Measurements from ENCODE around the gene TRPM2. TPM values are rescaled to one million over a fixed set of nuclear protein-coding genes. Genes with fewer than 3 reads are reported as not detected.
"Not testable (repeated sequence)": the region's sequence is repeated elsewhere in the genome, so short reads cannot be mapped to it uniquely, and the experiment has no call there.

The TRPM2 gene
- total and polyA plus RNA-seq, 7 experiments from 2014 or later = 1.2 to 29.6 (median 2.0) TPM

GRCh38 chr21:44337941-44338895 lies 15.2 kb upstream of the TRPM2 start:
- Mint-ChIP-seq H3K4me3 (peak overlapping the region; percentile 63 to 87 (median 72)), H3K9me3 (peaks cover 0 to 3% (median 0%) of the 10 kb centered on the region in 11 donors), H3K27me3 (no peaks in the 10 kb centered on the region), H3K27ac (peak overlapping the region; percentile 77 to 93 (median 87)), H3K36me3 (peaks cover 0 to 4% (median 0%) of the 10 kb centered on the region in 5 donors), H3K4me1 (peaks cover 4 to 33% (median 24%) of the 10 kb centered on the region in 7 donors)
- ChIA-PET POLR2A (interaction anchor here (0.7 to 4.6 kb wide), 9 partner anchors 9 to 516 kb away, joined by 3 to 37 read pairs (median 4); partner anchors contain the start of genes PFKL and TRPM2), CTCF (interaction anchor here (1.5 kb wide), 1 partner anchor 37 kb away, joined by 4 read pairs; no protein-coding TSS in a partner anchor)
- peaks cover 0 to 38% (median 0%) of the 10 kb centered on the region in 3 experiments for H3K36me3 ChIP-seq (ENCODE audit: control insufficient read depth in 2 of 3, insufficient read depth in 3 of 3, low read length in 3 of 3)
- ATAC-seq (no peak), DNase-seq (peak in 5 of 9 donors; percentile 36 to 62 (median 40))
- no peaks in the 10 kb centered on the region for H3K9me3 ChIP-seq (ENCODE audit: control insufficient read depth in 2 of 3, low read length in 3 of 3)
- no peaks in the 10 kb centered on the region for H3K27me3 ChIP-seq (ENCODE audit: control insufficient read depth in 2 of 2, insufficient read depth in 2 of 2, low read length in 2 of 2)
- peak overlapping the region; percentile 28 for H3K4me3 ChIP-seq (ENCODE audit: low read length)
- H3K4me1 ChIP-seq (ENCODE audit: control insufficient read depth in 2 of 2, insufficient read depth in 2 of 2, low read length in 2 of 2) = peaks cover 10 to 15% of the 10 kb centered on the region in 2 donors
- peak overlapping the region; percentile 72 for H3K27ac ChIP-seq (ENCODE audit: low read depth, low read length)
- intact Hi-C loops (cut with micrococcal nuclease) = loop anchor here (1.0 to 10.0 kb wide), 5 partner anchors 37 to 1366 kb away; partner anchors contain the start of genes PCBP3 (in 1 of the 2), PFKL (in 1 of the 2) and PKNOX1 (in 1 of the 2)

- Mint-ChIP-seq H3K4me1 (peaks cover 4 to 33% (median 24%) of the 10 kb centered on the region in 7 donors), H3K9me3 (peaks cover 0 to 3% (median 0%) of the 10 kb centered on the region in 11 donors), H3K4me3 (peak within 1 kb of the TSS; percentile 85 to 95 (median 92)), H3K27me3 (no peaks in the 10 kb centered on the region), H3K36me3 (peaks cover 0 to 4% (median 0%) of the 10 kb centered on the region in 5 donors), H3K27ac (peak within 1 kb of the TSS; percentile 95 to 100 (median 97))
- peak within 1 kb of the TSS; percentile 96 for H3K27ac ChIP-seq (ENCODE audit: low read depth, low read length)
- H3K4me1 ChIP-seq (ENCODE audit: control insufficient read depth in 2 of 2, insufficient read depth in 2 of 2, low read length in 2 of 2) = peaks cover 10 to 15% of the 10 kb centered on the region in 2 donors
- CTCF ChIA-PET = interaction anchor here (1.5 kb wide), 1 partner anchor 38 kb away, joined by 4 read pairs; no protein-coding TSS in a partner anchor
- POLR2A ChIA-PET = interaction anchor here (0.6 to 4.6 kb wide), 9 partner anchors 11 to 515 kb away, joined by 3 to 37 read pairs (median 4); partner anchors contain the start of genes PFKL, TRAPPC10 and TRPM2
- H3K27me3 ChIP-seq (ENCODE audit: control insufficient read depth in 2 of 2, insufficient read depth in 2 of 2, low read length in 2 of 2) = no peaks in the 10 kb centered on the region
- intact Hi-C loops (cut with micrococcal nuclease) = loop anchor here (1.0 to 10.0 kb wide), 7 partner anchors 38 to 1367 kb away; partner anchors contain the start of genes LRRC3 (in 1 of the 2), PCBP3 (in 1 of the 2), PFKL (in 1 of the 2) and PKNOX1 (in 1 of the 2)
- ATAC-seq = peak; percentile 92
- peak within 1 kb of the TSS; percentile 97 for H3K4me3 ChIP-seq (ENCODE audit: low read length)
- H3K9me3 ChIP-seq (ENCODE audit: control insufficient read depth in 2 of 3, low read length in 3 of 3) = no peaks in the 10 kb centered on the region
- DNase-seq = peak; percentile 94 to 97 (median 97)
- peaks cover 0 to 29% (median 0%) of the 10 kb centered on the region in 3 experiments for H3K36me3 ChIP-seq (ENCODE audit: control insufficient read depth in 2 of 3, insufficient read depth in 3 of 3, low read length in 3 of 3)
These were observed 14.2 kb upstream of the TRPM2 start, which contains the start of gene CFAP410 for GRCh38 chr21:44338971-44339910. Gene CFAP410, minus strand, starts transcription at chr21:44339390. Its CDS starts 196 bp downstream, at chr21:44339194.

- ATAC-seq; H3K36me3 ChIP-seq (ENCODE audit: control insufficient read depth in 2 of 3, insufficient read depth in 3 of 3, low read length in 3 of 3); DNase-seq; H3K36me3 Mint-ChIP-seq; H3K27ac ChIP-seq (ENCODE audit: low read depth, low read length); H3K4me3 ChIP-seq (ENCODE audit: low read length); H3K27me3 ChIP-seq (ENCODE audit: control insufficient read depth in 2 of 2, insufficient read depth in 2 of 2, low read length in 2 of 2); H3K9me3 ChIP-seq (ENCODE audit: control insufficient read depth in 2 of 3, low read length in 3 of 3); H3K4me3 Mint-ChIP-seq; intact Hi-C loops (cut with micrococcal nuclease); H3K9me3 Mint-ChIP-seq: not testable (repeated sequence)
- H3K27ac Mint-ChIP-seq = peak overlapping the region in 2 of 9 donors; percentile 12 to 100
- H3K27me3 Mint-ChIP-seq = peaks cover 0 to 12% (median 0%) of the 10 kb centered on the region in 5 donors
- H3K4me1 ChIP-seq (ENCODE audit: control insufficient read depth in 2 of 2, insufficient read depth in 2 of 2, low read length in 2 of 2) = peaks cover 10 to 15% of the 10 kb centered on the region in 2 donors
- ChIA-PET POLR2A (interaction anchor here (1.1 to 4.6 kb wide), 3 partner anchors 11 to 324 kb away, joined by 3 to 37 read pairs (median 5); partner anchors contain the start of gene TRPM2), CTCF (interaction anchor here (0.6 to 1.1 kb wide), 3 partner anchors 14 to 139 kb away, joined by 3 to 4 read pairs (median 3); no protein-coding TSS in a partner anchor)
- H3K4me1 Mint-ChIP-seq = peaks cover 6 to 33% (median 24%) of the 10 kb centered on the region in 7 donors
These were observed 11.5 kb upstream of the TRPM2 start for GRCh38 chr21:44341726-44342458.

- DNase-seq; H3K36me3 ChIP-seq (ENCODE audit: control insufficient read depth in 2 of 3, insufficient read depth in 3 of 3, low read length in 3 of 3); intact Hi-C loops (cut with micrococcal nuclease); H3K27ac ChIP-seq (ENCODE audit: low read depth, low read length); ATAC-seq; H3K9me3 ChIP-seq (ENCODE audit: control insufficient read depth in 2 of 3, low read length in 3 of 3); H3K4me3 Mint-ChIP-seq; H3K27me3 ChIP-seq (ENCODE audit: control insufficient read depth in 2 of 2, insufficient read depth in 2 of 2, low read length in 2 of 2); H3K9me3 Mint-ChIP-seq; H3K4me3 ChIP-seq (ENCODE audit: low read length); H3K36me3 Mint-ChIP-seq: not testable (repeated sequence)
- Mint-ChIP-seq H3K27ac (peak overlapping the region in 1 of 9 donors; percentile 100), H3K4me1 (peaks cover 6 to 26% (median 19%) of the 10 kb centered on the region in 7 donors), H3K27me3 (peaks cover 0 to 18% (median 0%) of the 10 kb centered on the region in 5 donors)
- POLR2A ChIA-PET = interaction anchor here (1.2 kb wide), 1 partner anchor 10 kb away, joined by 5 read pairs; the partner anchor contains the start of gene TRPM2
- CTCF ChIA-PET = interaction anchor here (1.1 kb wide), 1 partner anchor 19 kb away, joined by 3 read pairs; no protein-coding TSS in a partner anchor
- H3K4me1 ChIP-seq (ENCODE audit: control insufficient read depth in 2 of 2, insufficient read depth in 2 of 2, low read length in 2 of 2) = peaks cover 10 to 15% of the 10 kb centered on the region in 2 donors
These were observed 10.4 kb upstream of the TRPM2 start for GRCh38 chr21:44342981-44343380.

- H3K4me3 ChIP-seq (ENCODE audit: low read length) = no peak overlapping the region
- no peak overlapping the region for H3K4me3 Mint-ChIP-seq
- ChIA-PET CTCF (interaction anchor here (0.6 kb wide), 1 partner anchor 663 kb away, joined by 3 read pairs; no protein-coding TSS in a partner anchor), POLR2A (interaction anchor here (0.6 to 0.8 kb wide), 2 partner anchors 42 to 47 kb away, joined by 3 read pairs; no protein-coding TSS in a partner anchor)
- DNase-seq (no peak), ATAC-seq (no peak)
- H3K9me3 Mint-ChIP-seq = peaks cover 0 to under 1% (median 0%) of the 10 kb centered on the region in 11 donors
- H3K36me3 ChIP-seq (ENCODE audit: control insufficient read depth in 2 of 3, insufficient read depth in 3 of 3, low read length in 3 of 3) = no peaks in the 10 kb centered on the region
- peaks cover 2 to 21% (median 15%) of the 10 kb centered on the region in 7 donors for H3K4me1 Mint-ChIP-seq
- H3K27me3 Mint-ChIP-seq = peaks cover 0 to 33% (median 0%) of the 10 kb centered on the region in 5 donors
- peaks cover 6 to 9% of the 10 kb centered on the region in 2 donors for H3K4me1 ChIP-seq (ENCODE audit: control insufficient read depth in 2 of 2, insufficient read depth in 2 of 2, low read length in 2 of 2)
- intact Hi-C loops (cut with micrococcal nuclease) = no loop called here
- no peaks in the 10 kb centered on the region for H3K27me3 ChIP-seq (ENCODE audit: control insufficient read depth in 2 of 2, insufficient read depth in 2 of 2, low read length in 2 of 2)
- H3K27ac Mint-ChIP-seq = peak overlapping the region in 1 of 9 donors; percentile 32
- no peak overlapping the region for H3K27ac ChIP-seq (ENCODE audit: low read depth, low read length)
- H3K9me3 ChIP-seq (ENCODE audit: control insufficient read depth in 2 of 3, low read length in 3 of 3) = no peaks in the 10 kb centered on the region
- H3K36me3 Mint-ChIP-seq = no peaks in the 10 kb centered on the region
These were observed 8.8 kb upstream of the TRPM2 start for GRCh38 chr21:44344541-44345183.
